Peyer's patch (tissue), 4 donors: ENCODE measurements around the gene CRHR2.

Experiments
- CTCF ChIP-seq, 6 experiments: fragments of 450-650 bp in 4 of 6; fragments of 200-600 bp in 2 of 6; sonication (generic) in 1 of 6; IDR thresholded peaks; one replicate each; pipeline ENCODE4 v1.5.1; 2017 to 2019; ENCODE audit warnings: antibody characterized with exemption in 6 of 6, mild to moderate bottlenecking in 3 of 6, moderate library complexity in 1 of 6
- POLR2A ChIP-seq, 2 donors: fragments of 450-650 bp; IDR thresholded peaks; one replicate each; pipeline ENCODE4 v1.5.1; 2017; ENCODE audit warnings: antibody characterized with exemption in 2 of 2, mild to moderate bottlenecking in 2 of 2, moderate library complexity in 2 of 2

- TF ChIP-seq CTCF (IDR thresholded peaks at IDR 0.05) (no peak), POLR2A (IDR thresholded peaks at IDR 0.05) (no peak)
Observed at GRCh38 chr7:30648744-30649540, 33.3 kb downstream of the CRHR2 start.
